Kidney epithelial cell (primary cell): ENCODE results near the gene B4GALT1. TPM values are rescaled to one million over a fixed set of nuclear protein-coding genes. Genes with fewer than 3 reads are reported as not detected.
"Not testable (repeated sequence)": the region's sequence is repeated elsewhere in the genome, so short reads cannot be mapped to it uniquely, and the experiment has no call there.

ENCODE experiments used
- DNase-seq: peaks from one replicate; pipeline ENCODE4 v3.0.0-alpha.2; 2010; ENCODE audit warnings: low read depth
- H3K27me3 ChIP-seq: 2 replicates; pipeline ENCODE4 v1.6.0; 2011; ENCODE audit warnings: low read length; ENCODE audit not compliant: control insufficient read depth, insufficient read depth
- H3K36me3 ChIP-seq: 2 replicates; pipeline ENCODE4 v1.5.1; 2011; ENCODE audit warnings: low read length; ENCODE audit not compliant: control insufficient read depth, insufficient read depth
- H3K4me3 ChIP-seq: 2 replicates; pipeline ENCODE4 v1.5.1; 2011; ENCODE audit warnings: low read depth, mild to moderate bottlenecking, control low read depth, low read length
- CTCF ChIP-seq: IDR thresholded peaks from 2 replicates; pipeline ENCODE4 v1.5.1; 2011; ENCODE audit warnings: mild to moderate bottlenecking, moderate library complexity, low read length, control low read depth, inconsistent platforms; ENCODE audit not compliant: insufficient read depth, poor library complexity, severe bottlenecking
- total RNA-seq: library from RNA; depleted of rRNA; stranded (reverse); fragments of >200 nt; gene quantifications from 2 replicates; pipeline ENCODE4 v1.2.3, GENCODE V29; 2015

B4GALT1 gene
- total RNA-seq, 1 donor from 2014 or later = 86.1 TPM

- DNase-seq = no peak
- TF ChIP-seq CTCF = no peak
- H3K27me3 ChIP-seq = no peaks in the 10 kb centered on the region
- H3K36me3 ChIP-seq = no peaks in the 10 kb centered on the region
- peak overlapping the region; percentile 9 for H3K4me3 ChIP-seq
Observed at GRCh38 chr9:33164138-33164809, 2.9 kb downstream of the B4GALT1 start.

- no peak for TF ChIP-seq CTCF
- no peaks in the 10 kb centered on the region for H3K27me3 ChIP-seq
- no peak for DNase-seq
Observed at GRCh38 chr9:33163433-33164137, 3.6 kb downstream of the B4GALT1 start.

GRCh38 chr9:33162721-33163311, 4.3 kb downstream of the B4GALT1 start:
- TF ChIP-seq CTCF = no peak
- no peaks in the 10 kb centered on the region for H3K27me3 ChIP-seq
- no peaks in the 10 kb centered on the region for H3K36me3 ChIP-seq
- H3K4me3 ChIP-seq = no peak overlapping the region
- no peak for DNase-seq

More at GRCh38 chr9:33163433-33164137, 3.6 kb downstream of the B4GALT1 start:
- no peak overlapping the region for H3K4me3 ChIP-seq
- H3K36me3 ChIP-seq = no peaks in the 10 kb centered on the region

GRCh38 chr9:33161589-33162132, 5.5 kb downstream of the B4GALT1 start:
- no peak overlapping the region for H3K4me3 ChIP-seq
- no peaks in the 10 kb centered on the region for H3K36me3 ChIP-seq
- DNase-seq = no peak
- TF ChIP-seq CTCF = no peak
- no peaks in the 10 kb centered on the region for H3K27me3 ChIP-seq

GRCh38 chr9:33161011-33161588, 6.0 kb downstream of the B4GALT1 start:
- no peak overlapping the region for H3K4me3 ChIP-seq
- no peaks in the 10 kb centered on the region for H3K36me3 ChIP-seq
- no peaks in the 10 kb centered on the region for H3K27me3 ChIP-seq
- DNase-seq = peak; percentile 95
- TF ChIP-seq CTCF = no peak

GRCh38 chr9:33160446-33160845, 6.7 kb downstream of the B4GALT1 start:
- not testable (repeated sequence) for H3K27me3 ChIP-seq, H3K4me3 ChIP-seq, DNase-seq, H3K36me3 ChIP-seq
